Neural cell (in vitro differentiated cells): Measurements from ENCODE around the gene E2F3. TPM values are rescaled to one million over a fixed set of nuclear protein-coding genes. Genes with fewer than 3 reads are reported as not detected.
"Not testable (repeated sequence)": the region's sequence is repeated elsewhere in the genome, so short reads cannot be mapped to it uniquely, and the experiment has no call there.

Source experiments
- H2AFZ ChIP-seq: fragments of 200-600, 300-800 bp; sonication (generic), shearing (Covaris generic); 2 replicates; pipeline ENCODE4 v1.6.0; 2014; ENCODE audit warnings: low read depth, mild to moderate bottlenecking, antibody characterized with exemption, low read length, moderate library complexity
- H3F3A ChIP-seq: fragments of 200-600 bp; shearing (Covaris generic); 2 replicates; pipeline ENCODE4 v1.6.1; 2016; ENCODE audit warnings: mild to moderate bottlenecking, moderate library complexity, mixed read lengths, antibody characterized with exemption, low read length; ENCODE audit not compliant: insufficient read depth, poor library complexity, severe bottlenecking
- H3K27ac ChIP-seq: fragments of 200-600, 300-800 bp; sonication (generic), shearing (Covaris generic); 2 replicates; pipeline ENCODE4 v1.5.1; 2014; ENCODE audit warnings: mild to moderate bottlenecking, low read length, moderate library complexity
- H3K27me3 ChIP-seq: fragments of 300-800, 200-600 bp; sonication (generic), shearing (Covaris generic); 2 replicates; pipeline ENCODE4 v1.6.0; 2014; ENCODE audit warnings: mild to moderate bottlenecking, low read depth, low read length, moderate library complexity; ENCODE audit not compliant: insufficient read depth
- H3K36me3 ChIP-seq: fragments of 300-800, 200-600 bp; sonication (generic), shearing (Covaris generic); 2 replicates; pipeline ENCODE4 v1.5.1; 2014; ENCODE audit warnings: mild to moderate bottlenecking, antibody characterized with exemption, low read length, moderate library complexity; ENCODE audit not compliant: insufficient read depth
- H3K4me2 ChIP-seq: fragments of 300-800, 200-600 bp; sonication (generic), shearing (Covaris generic); 2 replicates; pipeline ENCODE4 v1.6.0; 2014; ENCODE audit warnings: mild to moderate bottlenecking, low read length
- H3K4me3 ChIP-seq: fragments of 300-800, 200-600 bp; sonication (generic), shearing (Covaris generic); 2 replicates; pipeline ENCODE4 v1.5.1; 2014; ENCODE audit warnings: mild to moderate bottlenecking, low read length, moderate library complexity
- H3K79me2 ChIP-seq: fragments of 200-600 bp; shearing (Covaris generic); replicated peaks from 2 replicates; pipeline ENCODE4 v1.6.0; 2014; ENCODE audit warnings: mild to moderate bottlenecking, low read length, moderate library complexity; ENCODE audit not compliant: insufficient read depth
- H3K9ac ChIP-seq: fragments of 300-800, 200-600 bp; sonication (generic), shearing (Covaris generic); 2 replicates; pipeline ENCODE4 v1.6.1; 2016; ENCODE audit warnings: mild to moderate bottlenecking, low read length, mixed read lengths
- H3K9me2 ChIP-seq: fragments of 200-600 bp; shearing (Covaris generic); 2 replicates; pipeline ENCODE4 v1.6.1; 2016; ENCODE audit warnings: mild to moderate bottlenecking, low read length, mixed read lengths; ENCODE audit not compliant: insufficient read depth
- H3K9me3 ChIP-seq: fragments of 200-600, 300-800 bp; sonication (generic), shearing (Covaris generic); 2 replicates; pipeline ENCODE4 v1.6.1; 2016; ENCODE audit warnings: mild to moderate bottlenecking, mixed run types, low read length, moderate library complexity, mixed read lengths
- H4K20me1 ChIP-seq: fragments of 200-600 bp; shearing (Covaris generic); 2 replicates; pipeline ENCODE4 v1.6.1; 2016; ENCODE audit warnings: mild to moderate bottlenecking, mixed run types; ENCODE audit not compliant: insufficient read depth
- CTCF ChIP-seq: fragments of 450-650 bp; IDR thresholded peaks from 2 replicates; pipeline ENCODE4 v1.5.1; 2014; ENCODE audit warnings: antibody characterized with exemption, mild to moderate bottlenecking, moderate library complexity; ENCODE audit not compliant: poor library complexity, severe bottlenecking
- EP300 ChIP-seq: fragments of 450-650 bp; conservative IDR thresholded peaks from 2 replicates; pipeline ENCODE4 v1.6.1; 2014; ENCODE audit warnings: antibody characterized with exemption, mild to moderate bottlenecking, moderate library complexity; ENCODE audit not compliant: poor library complexity, severe bottlenecking
- EZH2 ChIP-seq: fragments of 200-600, 300-800 bp; shearing (Covaris generic), sonication (generic); IDR thresholded peaks from 2 replicates; pipeline ENCODE4 v1.6.1; 2014; ENCODE audit warnings: antibody characterized with exemption, low read length, borderline replicate concordance, mild to moderate bottlenecking; ENCODE audit not compliant: insufficient read depth, poor library complexity, severe bottlenecking
- MXI1 ChIP-seq: fragments of 450-650 bp; conservative IDR thresholded peaks from 2 replicates; pipeline ENCODE4 v1.6.1; 2014; ENCODE audit warnings: antibody characterized with exemption, mild to moderate bottlenecking; ENCODE audit not compliant: poor library complexity, severe bottlenecking
- POLR2AphosphoS5 ChIP-seq: IDR thresholded peaks from 2 replicates; pipeline ENCODE4 v1.6.1; 2012
- RAD21 ChIP-seq: fragments of 450-650 bp; conservative IDR thresholded peaks from 2 replicates; pipeline ENCODE4 v1.6.1; 2014; ENCODE audit warnings: antibody characterized with exemption, mild to moderate bottlenecking, moderate library complexity
- SMC3 ChIP-seq: fragments of 450-650 bp; conservative IDR thresholded peaks from 2 replicates; pipeline ENCODE4 v1.6.1; 2014; ENCODE audit warnings: antibody characterized with exemption, mild to moderate bottlenecking, moderate library complexity; ENCODE audit not compliant: poor library complexity
- TAF1 ChIP-seq: IDR thresholded peaks from 2 replicates; pipeline ENCODE4 v1.6.1; 2012; ENCODE audit warnings: low read depth
- polyA plus RNA-seq: library from polyadenylated mRNA; depleted of rRNA; stranded (reverse); fragments of >200 nt; gene quantifications from 2 replicates; pipeline ENCODE4 v1.2.3, GENCODE V29; 2014
- TF ChIP-seq, protein P1 (sequence below): IDR thresholded peaks from 2 replicates; pipeline ENCODE4 v1.6.1; 2012; ENCODE audit warnings: borderline replicate concordance

E2F3 gene
- polyA plus RNA-seq, 1 donor from 2014 or later, result 4.8 TPM

GRCh38 chr6:20529086-20529448 lies 127.4 kb downstream of the E2F3 start:
- H3K36me3 ChIP-seq, H4K20me1 ChIP-seq, H3K9me2 ChIP-seq, H3K27me3 ChIP-seq, H3K9me3 ChIP-seq, H3K27ac ChIP-seq, H3K4me2 ChIP-seq, H3K4me3 ChIP-seq, H2AFZ ChIP-seq, H3F3A ChIP-seq, H3K79me2 ChIP-seq, H3K9ac ChIP-seq: not testable (repeated sequence)
- TF ChIP-seq SMC3 (peak; percentile 69), CTCF (peak; percentile 59), RAD21 (peak; percentile 39)

GRCh38 chr6:20532881-20533280 lies 131.2 kb downstream of the E2F3 start:
- no peak overlapping the region for H3K4me3 ChIP-seq

More at GRCh38 chr6:20532881-20533280, 131.2 kb downstream of the E2F3 start:
- Histone ChIP-seq H3K9me3 (no peaks in the 10 kb centered on the region), H3K9ac (no peak overlapping the region), H3K36me3 (no peaks in the 10 kb centered on the region), H4K20me1 (no peaks in the 10 kb centered on the region), H3K4me2 (no peak overlapping the region), H3K9me2 (no peaks in the 10 kb centered on the region), H3F3A (no peaks in the 10 kb centered on the region), H3K27ac (no peak overlapping the region), H2AFZ (no peak overlapping the region), H3K79me2 (peaks cover 23% of the 10 kb centered on the region), H3K27me3 (no peaks in the 10 kb centered on the region)
- TF ChIP-seq TAF1 (no peak), RAD21 (no peak), CTCF (no peak), POLR2AphosphoS5 (no peak), EZH2 (no peak), SMC3 (no peak), MXI1 (no peak), EP300 (no peak)
- TF ChIP-seq, protein P1, sequence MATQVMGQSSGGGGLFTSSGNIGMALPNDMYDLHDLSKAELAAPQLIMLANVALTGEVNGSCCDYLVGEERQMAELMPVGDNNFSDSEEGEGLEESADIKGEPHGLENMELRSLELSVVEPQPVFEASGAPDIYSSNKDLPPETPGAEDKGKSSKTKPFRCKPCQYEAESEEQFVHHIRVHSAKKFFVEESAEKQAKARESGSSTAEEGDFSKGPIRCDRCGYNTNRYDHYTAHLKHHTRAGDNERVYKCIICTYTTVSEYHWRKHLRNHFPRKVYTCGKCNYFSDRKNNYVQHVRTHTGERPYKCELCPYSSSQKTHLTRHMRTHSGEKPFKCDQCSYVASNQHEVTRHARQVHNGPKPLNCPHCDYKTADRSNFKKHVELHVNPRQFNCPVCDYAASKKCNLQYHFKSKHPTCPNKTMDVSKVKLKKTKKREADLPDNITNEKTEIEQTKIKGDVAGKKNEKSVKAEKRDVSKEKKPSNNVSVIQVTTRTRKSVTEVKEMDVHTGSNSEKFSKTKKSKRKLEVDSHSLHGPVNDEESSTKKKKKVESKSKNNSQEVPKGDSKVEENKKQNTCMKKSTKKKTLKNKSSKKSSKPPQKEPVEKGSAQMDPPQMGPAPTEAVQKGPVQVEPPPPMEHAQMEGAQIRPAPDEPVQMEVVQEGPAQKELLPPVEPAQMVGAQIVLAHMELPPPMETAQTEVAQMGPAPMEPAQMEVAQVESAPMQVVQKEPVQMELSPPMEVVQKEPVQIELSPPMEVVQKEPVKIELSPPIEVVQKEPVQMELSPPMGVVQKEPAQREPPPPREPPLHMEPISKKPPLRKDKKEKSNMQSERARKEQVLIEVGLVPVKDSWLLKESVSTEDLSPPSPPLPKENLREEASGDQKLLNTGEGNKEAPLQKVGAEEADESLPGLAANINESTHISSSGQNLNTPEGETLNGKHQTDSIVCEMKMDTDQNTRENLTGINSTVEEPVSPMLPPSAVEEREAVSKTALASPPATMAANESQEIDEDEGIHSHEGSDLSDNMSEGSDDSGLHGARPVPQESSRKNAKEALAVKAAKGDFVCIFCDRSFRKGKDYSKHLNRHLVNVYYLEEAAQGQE, result no peak
